Ishikawa (cell line): ENCODE measurements around the gene AP3B2.

Experiments
- CEBPB ChIP-seq: IDR thresholded peaks from 2 replicates; pipeline ENCODE4 v1.6.1; 2012
- CREB1 ChIP-seq: IDR thresholded peaks from 2 replicates; pipeline ENCODE4 v1.6.1; 2012; ENCODE audit warnings: low read depth
- EGR1 ChIP-seq: IDR thresholded peaks from 2 replicates; pipeline ENCODE4 v1.6.1; 2012
- EP300 ChIP-seq: IDR thresholded peaks from 2 replicates; pipeline ENCODE4 v1.6.1; 2012; ENCODE audit warnings: borderline replicate concordance
- FOXM1 ChIP-seq: IDR thresholded peaks from 2 replicates; pipeline ENCODE4 v1.6.1; 2012; ENCODE audit warnings: low read depth, borderline replicate concordance
- NFIC ChIP-seq: IDR thresholded peaks from 2 replicates; pipeline ENCODE4 v1.6.1; 2012
- RAD21 ChIP-seq: IDR thresholded peaks from 2 replicates; pipeline ENCODE4 v1.6.1; 2012; ENCODE audit warnings: low read depth
- TAF1 ChIP-seq: IDR thresholded peaks from 2 replicates; pipeline ENCODE4 v1.6.1; 2012; ENCODE audit warnings: low read depth, mild to moderate bottlenecking
- TCF12 ChIP-seq: IDR thresholded peaks from 2 replicates; pipeline ENCODE4 v1.6.1; 2012; ENCODE audit warnings: low read depth
- TEAD4 ChIP-seq: IDR thresholded peaks from 2 replicates; pipeline ENCODE4 v1.6.1; 2012
- USF1 ChIP-seq: IDR thresholded peaks from 2 replicates; pipeline ENCODE4 v1.6.1; 2012
- YY1 ChIP-seq: IDR thresholded peaks from 2 replicates; pipeline ENCODE4 v1.6.1; 2012; ENCODE audit warnings: low read depth
- ZBTB7A ChIP-seq: IDR thresholded peaks from 2 replicates; pipeline ENCODE4 v1.6.1; 2012; ENCODE audit warnings: low read depth
- TF ChIP-seq, protein P1 (sequence below): IDR thresholded peaks from 2 replicates; pipeline ENCODE4 v1.6.1; 2012; ENCODE audit warnings: low read depth, mild to moderate bottlenecking
- TF ChIP-seq, protein P2 (sequence below): IDR thresholded peaks from 2 replicates; pipeline ENCODE4 v1.6.1; 2012

Gene AP3B2

GRCh38 chr15:82714016-82714415 lies 4.3 kb upstream of the AP3B2 start:
- TF ChIP-seq YY1 (no peak), NFIC (no peak), RAD21 (no peak), CEBPB (no peak), TCF12 (no peak), FOXM1 (no peak), EP300 (no peak), TAF1 (no peak), EGR1 (no peak), CREB1 (no peak), USF1 (no peak), TEAD4 (no peak), ZBTB7A (no peak)
- TF ChIP-seq, protein P1, sequence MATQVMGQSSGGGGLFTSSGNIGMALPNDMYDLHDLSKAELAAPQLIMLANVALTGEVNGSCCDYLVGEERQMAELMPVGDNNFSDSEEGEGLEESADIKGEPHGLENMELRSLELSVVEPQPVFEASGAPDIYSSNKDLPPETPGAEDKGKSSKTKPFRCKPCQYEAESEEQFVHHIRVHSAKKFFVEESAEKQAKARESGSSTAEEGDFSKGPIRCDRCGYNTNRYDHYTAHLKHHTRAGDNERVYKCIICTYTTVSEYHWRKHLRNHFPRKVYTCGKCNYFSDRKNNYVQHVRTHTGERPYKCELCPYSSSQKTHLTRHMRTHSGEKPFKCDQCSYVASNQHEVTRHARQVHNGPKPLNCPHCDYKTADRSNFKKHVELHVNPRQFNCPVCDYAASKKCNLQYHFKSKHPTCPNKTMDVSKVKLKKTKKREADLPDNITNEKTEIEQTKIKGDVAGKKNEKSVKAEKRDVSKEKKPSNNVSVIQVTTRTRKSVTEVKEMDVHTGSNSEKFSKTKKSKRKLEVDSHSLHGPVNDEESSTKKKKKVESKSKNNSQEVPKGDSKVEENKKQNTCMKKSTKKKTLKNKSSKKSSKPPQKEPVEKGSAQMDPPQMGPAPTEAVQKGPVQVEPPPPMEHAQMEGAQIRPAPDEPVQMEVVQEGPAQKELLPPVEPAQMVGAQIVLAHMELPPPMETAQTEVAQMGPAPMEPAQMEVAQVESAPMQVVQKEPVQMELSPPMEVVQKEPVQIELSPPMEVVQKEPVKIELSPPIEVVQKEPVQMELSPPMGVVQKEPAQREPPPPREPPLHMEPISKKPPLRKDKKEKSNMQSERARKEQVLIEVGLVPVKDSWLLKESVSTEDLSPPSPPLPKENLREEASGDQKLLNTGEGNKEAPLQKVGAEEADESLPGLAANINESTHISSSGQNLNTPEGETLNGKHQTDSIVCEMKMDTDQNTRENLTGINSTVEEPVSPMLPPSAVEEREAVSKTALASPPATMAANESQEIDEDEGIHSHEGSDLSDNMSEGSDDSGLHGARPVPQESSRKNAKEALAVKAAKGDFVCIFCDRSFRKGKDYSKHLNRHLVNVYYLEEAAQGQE, result no peak
- TF ChIP-seq, protein P2, sequence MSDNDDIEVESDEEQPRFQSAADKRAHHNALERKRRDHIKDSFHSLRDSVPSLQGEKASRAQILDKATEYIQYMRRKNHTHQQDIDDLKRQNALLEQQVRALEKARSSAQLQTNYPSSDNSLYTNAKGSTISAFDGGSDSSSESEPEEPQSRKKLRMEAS, result no peak

DNA sequence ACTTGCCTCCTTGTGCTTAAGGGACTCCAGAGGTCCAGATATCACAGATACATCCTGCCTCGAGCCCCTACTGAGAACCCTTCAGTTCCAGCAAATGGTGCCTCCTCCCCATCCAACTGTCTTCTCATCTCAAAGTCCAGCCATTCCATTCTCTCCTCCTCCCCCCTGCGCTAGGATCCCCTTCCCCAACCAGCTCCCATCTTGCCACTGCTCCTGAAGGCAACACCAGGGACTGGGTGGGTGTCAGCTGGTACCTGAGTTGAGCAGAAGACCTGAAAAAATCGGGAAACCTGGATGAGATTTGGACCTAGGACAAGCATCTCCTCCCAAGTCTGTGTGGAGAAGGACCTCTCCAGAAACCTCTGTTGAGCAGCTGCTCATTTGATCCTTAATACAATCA lies 2.4 kb upstream of the AP3B2 start:
- TF ChIP-seq, protein P2, result no peak
- TF ChIP-seq TAF1, result no peak
- TF ChIP-seq ZBTB7A, result no peak
- TF ChIP-seq FOXM1, result no peak
- no peak for TF ChIP-seq NFIC

- no peak for TF ChIP-seq FOXM1
- TF ChIP-seq ZBTB7A, result no peak
- no peak for TF ChIP-seq USF1
- no peak for TF ChIP-seq CREB1
- TF ChIP-seq TCF12, result no peak
- TF ChIP-seq, protein P2, result no peak
- TF ChIP-seq EGR1, result no peak
- no peak for TF ChIP-seq TEAD4
- no peak for TF ChIP-seq EP300
- TF ChIP-seq TAF1, result no peak
- TF ChIP-seq CEBPB, result no peak
- TF ChIP-seq, protein P1, result no peak
- no peak for TF ChIP-seq RAD21
- no peak for TF ChIP-seq NFIC
- no peak for TF ChIP-seq YY1
Measured at GRCh38 chr15:82710926-82711490, 1.3 kb upstream of the AP3B2 start.

GRCh38 chr15:82710208-82710555 lies 507 bp upstream of the AP3B2 start:
- TF ChIP-seq YY1 (no peak), USF1 (no peak), EGR1 (no peak), ZBTB7A (no peak), TCF12 (no peak), TAF1 (no peak), CEBPB (no peak), RAD21 (no peak)
- TF ChIP-seq, protein P1, result no peak
- TF ChIP-seq, protein P2, result no peak
